H1 (cell line): ENCODE data around the gene MPP4.

Experiments
- CBX5 ChIP-seq: fragments of 300-800, 300-1000 bp; sonication (generic); IDR thresholded peaks from 2 replicates; pipeline ENCODE4 v1.7.1; 2016; ENCODE audit warnings: antibody characterized with exemption, low read length, low read depth
- EP300 ChIP-seq, 2 experiments: IDR thresholded peaks; 1 replicate in 1 of 2; 2 replicates in 1 of 2; pipeline ENCODE4 v1.6.1; 2011 to 2012; ENCODE audit warnings: low read depth in 2 of 2, low read length in 2 of 2, mild to moderate bottlenecking in 2 of 2, borderline replicate concordance in 1 of 2, inconsistent platforms in 1 of 2, moderate library complexity in 1 of 2
- JUND ChIP-seq: IDR thresholded peaks from 2 replicates; pipeline ENCODE4 v1.6.1; 2011; ENCODE audit warnings: mild to moderate bottlenecking, improper control_type of control experiment, low read length
- SIN3A ChIP-seq, 2 experiments: IDR thresholded peaks in 1 of 2; conservative IDR thresholded peaks in 1 of 2; 2 replicates each; pipeline ENCODE4 v1.6.1; 2011 to 2012; ENCODE audit warnings: low read length in 2 of 2, improper control_type of control experiment in 1 of 2, low read depth in 1 of 2, mild to moderate bottlenecking in 1 of 2
- TAF1 ChIP-seq: IDR thresholded peaks from 2 replicates; pipeline ENCODE4 v1.6.1; 2011; ENCODE audit warnings: mild to moderate bottlenecking, low read depth, low read length
- YY1 ChIP-seq: IDR thresholded peaks from 2 replicates; pipeline ENCODE4 v1.6.1; 2011; ENCODE audit warnings: low read depth, mild to moderate bottlenecking, low read length
- TF ChIP-seq, protein P1 (sequence below), 3 experiments: IDR thresholded peaks; 1 replicate in 2 of 3; 2 replicates in 1 of 3; pipeline versions ENCODE4 v1.5.1 to v1.6.1; 2011; ENCODE audit warnings: low read length in 3 of 3, mild to moderate bottlenecking in 3 of 3, inconsistent platforms in 2 of 3, low read depth in 1 of 3, moderate library complexity in 1 of 3; ENCODE audit not compliant: insufficient read depth in 1 of 3; ENCODE audit errors: control extremely low read depth in 1 of 3

DNA sequence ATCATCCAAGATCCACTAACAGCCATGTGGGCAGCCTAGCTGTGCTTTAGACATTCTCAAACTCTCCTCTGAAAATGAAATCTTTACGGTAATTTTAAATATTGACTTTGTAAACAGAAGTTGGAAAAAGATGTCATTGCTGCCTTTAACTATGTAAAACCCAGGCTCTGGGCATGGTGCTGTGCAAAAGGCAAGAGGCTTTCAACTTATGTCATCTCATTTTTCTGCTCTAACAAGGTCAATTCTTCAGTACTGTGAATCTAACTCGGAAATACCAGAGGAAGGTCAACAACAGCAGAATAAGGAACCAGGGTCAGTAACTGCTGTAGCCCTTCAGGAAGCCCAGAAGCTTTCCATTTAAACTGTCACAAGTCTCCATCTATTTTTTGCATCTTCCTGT, 37.0 kb upstream of the MPP4 start:
- TF ChIP-seq, protein P1, sequence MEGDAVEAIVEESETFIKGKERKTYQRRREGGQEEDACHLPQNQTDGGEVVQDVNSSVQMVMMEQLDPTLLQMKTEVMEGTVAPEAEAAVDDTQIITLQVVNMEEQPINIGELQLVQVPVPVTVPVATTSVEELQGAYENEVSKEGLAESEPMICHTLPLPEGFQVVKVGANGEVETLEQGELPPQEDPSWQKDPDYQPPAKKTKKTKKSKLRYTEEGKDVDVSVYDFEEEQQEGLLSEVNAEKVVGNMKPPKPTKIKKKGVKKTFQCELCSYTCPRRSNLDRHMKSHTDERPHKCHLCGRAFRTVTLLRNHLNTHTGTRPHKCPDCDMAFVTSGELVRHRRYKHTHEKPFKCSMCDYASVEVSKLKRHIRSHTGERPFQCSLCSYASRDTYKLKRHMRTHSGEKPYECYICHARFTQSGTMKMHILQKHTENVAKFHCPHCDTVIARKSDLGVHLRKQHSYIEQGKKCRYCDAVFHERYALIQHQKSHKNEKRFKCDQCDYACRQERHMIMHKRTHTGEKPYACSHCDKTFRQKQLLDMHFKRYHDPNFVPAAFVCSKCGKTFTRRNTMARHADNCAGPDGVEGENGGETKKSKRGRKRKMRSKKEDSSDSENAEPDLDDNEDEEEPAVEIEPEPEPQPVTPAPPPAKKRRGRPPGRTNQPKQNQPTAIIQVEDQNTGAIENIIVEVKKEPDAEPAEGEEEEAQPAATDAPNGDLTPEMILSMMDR (IDR thresholded peaks at IDR 0.05; ENCODE audit: control extremely low read depth in 1 of 3, insufficient read depth in 1 of 3, low read depth in 1 of 3, low read length in 3 of 3), result no peak
- no peak for TF ChIP-seq TAF1
- TF ChIP-seq SIN3A (conservative IDR thresholded peaks at IDR 0.05 in 1 of 2, IDR thresholded peaks at IDR 0.05 in 1 of 2; ENCODE audit: low read depth in 1 of 2, low read length in 2 of 2), result no peak
- TF ChIP-seq EP300 (IDR thresholded peaks at IDR 0.05; ENCODE audit: borderline replicate concordance in 1 of 2, low read depth in 2 of 2, low read length in 2 of 2), result no peak
- TF ChIP-seq CBX5, result no peak
- no peak for TF ChIP-seq YY1
- no peak for TF ChIP-seq JUND
